GM12878 (cell line): ENCODE measurements around the gene RAB43. TPM values are rescaled to one million over a fixed set of nuclear protein-coding genes. Genes with fewer than 3 reads are reported as not detected.

Source experiments
- ATAC-seq: fragments of 200-7000 bp; cut with Tn5 transposase; 3 replicates; pipeline ENCODE4 v1.9.1; 2020; ENCODE audit warnings: mild to moderate bottlenecking, moderate library complexity
- BruUV-seq: library from RNA; stranded (reverse); fragments of 400-500 nt; replicated peaks from 2 replicates; lab custom pipeline; 2021; lab: Mats Ljungman, UMichigan
- CTCF ChIA-PET: fragments of 300-600 bp; sonication (Branson Sonifier 250); formaldehyde crosslinking; extraction: SDS; loops from one replicate; lab custom pipeline; 2021; ENCODE audit warnings: inconsistent platforms; lab: Yijun Ruan, JAX
- POLR2A ChIA-PET: fragments of 350-600 bp; formaldehyde crosslinking; extraction: SDS; loops from one replicate; lab custom pipeline; 2021; ENCODE audit warnings: inconsistent platforms; lab: Charles Lee
- RAD21 ChIA-PET: fragments of 300-600 bp; sonication (Branson Sonifier 250); formaldehyde crosslinking; loops from one replicate; lab custom pipeline; 2023; ENCODE audit warnings: antibody characterized with exemption; ENCODE audit not compliant: unreplicated experiment; lab: Charles Lee
- SMC1A ChIA-PET: fragments of 300-600 bp; sonication (Branson Sonifier 250); formaldehyde crosslinking; loops from one replicate; lab custom pipeline; 2023; ENCODE audit not compliant: unreplicated experiment, uncharacterized antibody; lab: Charles Lee
- DNase-seq: peaks from one replicate; pipeline ENCODE4 v3.0.0-alpha.2; 2011; ENCODE audit warnings: low read depth, low spot score
- FAIRE-seq: peaks from 3 replicates; lab custom pipeline; 2011; peaks lifted over from hg19 to GRCh38; lab: Jason Lieb, UNC
- H2AFZ ChIP-seq: 2 replicates; pipeline ENCODE4 v1.6.0; 2011; ENCODE audit warnings: low read depth, low read length, control low read depth; ENCODE audit not compliant: control insufficient read depth
- H3K27ac ChIP-seq: 2 replicates; pipeline ENCODE4 v1.5.1; 2011; ENCODE audit warnings: control low read depth; ENCODE audit not compliant: control insufficient read depth, insufficient read depth
- H3K27me3 ChIP-seq, 2 experiments: replicated peaks in 1 of 2; 2 replicates each; pipeline versions ENCODE4 v1.6.0 to v1.6.1; 2011; ENCODE audit warnings: low read length in 1 of 2; ENCODE audit not compliant: control insufficient read depth in 2 of 2, insufficient read depth in 2 of 2
- H3K36me3 ChIP-seq, 2 experiments: 2 replicates each; pipeline ENCODE4 v1.5.1; 2011; ENCODE audit warnings: low read length in 1 of 2; ENCODE audit not compliant: control insufficient read depth in 2 of 2, insufficient read depth in 2 of 2
- H3K4me1 ChIP-seq: 2 replicates; pipeline ENCODE4 v1.6.1; 2011; ENCODE audit warnings: mild to moderate bottlenecking, low read length, moderate library complexity, mixed read lengths; ENCODE audit not compliant: control insufficient read depth, insufficient read depth
- H3K4me2 ChIP-seq: 2 replicates; pipeline ENCODE4 v1.6.0; 2011; ENCODE audit warnings: control low read depth; ENCODE audit not compliant: control insufficient read depth, insufficient read depth
- H3K4me3 ChIP-seq: fragments of 200-600 bp; sonication (generic); 2 replicates; pipeline ENCODE4 v1.5.1; 2016
- H3K79me2 ChIP-seq: 2 replicates; pipeline ENCODE4 v1.6.0; 2011; ENCODE audit warnings: low read length; ENCODE audit not compliant: control insufficient read depth, insufficient read depth
- H3K9ac ChIP-seq: 2 replicates; pipeline ENCODE4 v1.8.0; 2011; ENCODE audit warnings: low read length, control low read depth, mixed read lengths; ENCODE audit not compliant: control insufficient read depth, insufficient read depth
- H3K9me3 ChIP-seq: replicated peaks from 3 replicates; pipeline ENCODE4 v1.5.1; 2011; ENCODE audit warnings: mild to moderate bottlenecking, low read length; ENCODE audit not compliant: control insufficient read depth, insufficient read depth
- H4K20me1 ChIP-seq: 2 replicates; pipeline ENCODE4 v1.6.0; 2011; ENCODE audit not compliant: control insufficient read depth, insufficient read depth
- CTCF ChIP-seq, 3 experiments: IDR thresholded peaks in 2 of 3; conservative IDR thresholded peaks in 1 of 3; 2 replicates each; pipeline ENCODE4 v1.5.1; 2011; ENCODE audit warnings: low read depth in 3 of 3, low read length in 3 of 3, mild to moderate bottlenecking in 3 of 3, control low read depth in 2 of 3, moderate library complexity in 2 of 3, inconsistent platforms in 1 of 3, mixed read lengths in 1 of 3; ENCODE audit not compliant: control insufficient read depth in 2 of 3, insufficient read depth in 1 of 3; ENCODE audit errors: extremely low read depth in 1 of 3
- DPF2 ChIP-seq: fragments of 450-650 bp; IDR thresholded peaks from 2 replicates; pipeline ENCODE4 v1.6.1; 2017; ENCODE audit warnings: mild to moderate bottlenecking
- EP300 ChIP-seq, 2 experiments: fragments of 150-350 bp in 1 of 2; IDR thresholded peaks; 2 replicates each; pipeline ENCODE4 v1.6.1; 2011 to 2012; ENCODE audit warnings: low read depth in 2 of 2, low read length in 2 of 2, borderline replicate concordance in 1 of 2, improper control_type of control experiment in 1 of 2, inconsistent platforms in 1 of 2; ENCODE audit not compliant: control insufficient read depth in 1 of 2
- FOXM1 ChIP-seq: IDR thresholded peaks from 2 replicates; pipeline ENCODE4 v1.6.1; 2012; ENCODE audit warnings: low read depth, mild to moderate bottlenecking, inconsistent platforms, low read length, moderate library complexity
- HDGF ChIP-seq: fragments of 450-650 bp; IDR thresholded peaks from 2 replicates; pipeline ENCODE4 v1.6.1; 2016; ENCODE audit warnings: antibody characterized with exemption
- KAT2A ChIP-seq: conservative IDR thresholded peaks from 2 replicates; pipeline ENCODE4 v1.6.1; 2011; ENCODE audit warnings: low read depth, low read length; ENCODE audit not compliant: control insufficient read depth
- PRDM15 ChIP-seq: fragments of 450-650 bp; formaldehyde crosslinking; IDR thresholded peaks from 2 replicates; pipeline ENCODE4 v1.4.0; 2020; ENCODE audit warnings: mild to moderate bottlenecking, moderate library complexity
- SMAD5 ChIP-seq: IDR thresholded peaks from 2 replicates; pipeline ENCODE4 v1.6.1; 2016; ENCODE audit warnings: antibody characterized with exemption, low read depth
- WGBS: methylation state at CpG from one replicate; pipeline ENCODE4 v1.1.6; 2016; ENCODE audit warnings: low lambda C conversion rate; ENCODE audit not compliant: insufficient replicate concordance, insufficient coverage; ENCODE audit errors: missing lambda C conversion rate; 5-methylcytosine and 5-hydroxymethylcytosine counted together
- in situ Hi-C: fragments of 300-500 bp; cut with MboI; formaldehyde crosslinking; loops from 9 replicates; pipeline ENCODE4 v1.14.3; 2018; ENCODE audit warnings: mixed read lengths
- intact Hi-C: fragments of 100-400 bp; cut with micrococcal nuclease; formaldehyde crosslinking; loops from one replicate; pipeline ENCODE4 v1.14.2; 2022; ENCODE audit not compliant: unreplicated experiment
- polyA plus RNA-seq, 11 experiments: library from polyadenylated mRNA; depleted of rRNA in 4 of 11; unstranded in 6 of 11; stranded (reverse) in 5 of 11; fragments of >200 nt; fragmentation: Nextera tagmentation in 4 of 11; fragmentation: Illumina TruSeq in 1 of 11; extraction: Ambion mirVana in 4 of 11; extraction: Trizol in 1 of 11; gene quantifications; 1 replicate in 1 of 11; 2 replicates in 10 of 11; pipeline versions ENCODE4 v1.2.1 to v1.2.3, GENCODE V29; 2011 to 2016; ENCODE audit warnings: inconsistent platforms in 2 of 11, missing spikeins in 2 of 11, low read depth in 1 of 11
- total RNA-seq, 4 experiments: library from RNA; depleted of rRNA in 3 of 4; stranded (reverse); fragments of >200 nt in 3 of 4; fragmentation: Illumina TruSeq in 1 of 4; extraction: Trizol in 1 of 4; gene quantifications; 2 replicates each; pipeline versions ENCODE4 v1.2.1 to v1.2.3, GENCODE V29; 2013 to 2021
- TF ChIP-seq, protein P1 (sequence below): fragments of 450-650 bp; formaldehyde crosslinking; IDR thresholded peaks from 2 replicates; pipeline ENCODE4 v1.5.0; 2022; ENCODE audit warnings: mild to moderate bottlenecking, missing genetic modification characterization
- TF ChIP-seq, protein P2 (sequence below): IDR thresholded peaks from 2 replicates; pipeline ENCODE4 v1.6.1; 2011; ENCODE audit warnings: borderline replicate concordance, low read depth, mild to moderate bottlenecking, moderate library complexity, mixed read lengths, low read length; ENCODE audit not compliant: insufficient read depth; ENCODE audit errors: extremely low read length

RAB43 gene
- total and polyA plus RNA-seq, 10 of the 15 experiments (the other 5 are each of a cell fraction or from before 2014, with no cell fraction given): 0.08 to 14.0 (median 4.0) TPM

DNA sequence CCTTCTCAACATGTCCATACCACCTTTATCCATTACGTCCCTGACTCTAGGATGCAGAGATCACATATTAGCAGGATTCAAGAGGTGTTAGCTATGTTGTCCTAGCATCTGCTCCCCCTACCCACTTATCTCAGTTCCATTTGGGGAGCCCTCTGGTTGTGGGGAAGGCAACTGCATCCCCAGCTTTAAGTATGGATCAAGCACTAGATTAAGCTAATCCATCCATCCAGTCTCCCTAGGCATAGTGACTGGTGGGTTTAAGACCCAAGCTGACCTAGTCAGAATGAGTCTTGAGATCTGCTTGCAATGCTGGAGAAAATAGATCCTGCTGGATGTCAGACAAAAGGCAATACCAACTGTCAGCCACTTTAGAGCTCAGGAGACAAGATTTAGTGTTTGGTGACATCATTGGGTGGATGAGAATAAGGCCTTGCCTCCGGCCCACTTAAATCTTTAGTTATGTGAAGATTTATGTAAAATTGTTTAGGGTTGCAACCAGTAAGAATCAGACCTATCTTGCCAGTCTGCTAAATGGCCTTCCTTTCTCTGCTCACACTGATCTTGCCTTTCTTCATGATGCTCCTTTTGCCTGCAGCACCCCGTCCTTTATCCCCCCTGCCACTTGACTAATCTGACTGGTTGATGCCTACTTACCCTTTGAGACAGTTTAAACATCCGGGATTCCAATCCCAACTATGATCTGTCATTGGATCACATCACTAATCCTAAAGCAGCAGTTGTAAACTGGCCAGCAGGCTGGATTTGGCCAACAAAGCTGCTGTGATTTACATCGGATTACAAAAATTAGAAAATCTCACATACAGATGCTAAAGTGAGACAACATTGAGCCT is 41.4 kb upstream of the RAB43 start:
- WGBS: 55% methylated on average over 5 of the region's 5 CpGs
- Histone ChIP-seq H3K27ac (no peak overlapping the region), H3K9ac (no peak overlapping the region), H2AFZ (no peak overlapping the region), H3K36me3 (peaks cover 3 to 18% of the 10 kb centered on the region in 2 experiments), H3K4me3 (no peak overlapping the region), H3K27me3 (no peaks in the 10 kb centered on the region), H3K4me2 (no peak overlapping the region), H3K9me3 (no peaks in the 10 kb centered on the region), H4K20me1 (no peaks in the 10 kb centered on the region), H3K4me1 (peaks cover 4% of the 10 kb centered on the region), H3K79me2 (peaks cover 24% of the 10 kb centered on the region)
- ChIA-PET POLR2A (interaction anchor here (0.7 to 2.7 kb wide), 7 partner anchors 11 to 153 kb away, joined by 3 to 17 read pairs (median 6); partner anchors contain the start of gene COPG1), CTCF (interaction anchor here (0.6 to 3.6 kb wide), 15 partner anchors 9 to 483 kb away, joined by 3 to 36 read pairs (median 6); partner anchors contain the start of genes CNBP and COPG1), RAD21 (interaction anchor here (1.1 to 3.0 kb wide), 10 partner anchors 18 to 284 kb away, joined by 3 to 29 read pairs (median 5); partner anchors contain the start of gene COPG1), SMC1A (interaction anchor here (0.7 to 2.4 kb wide), 14 partner anchors 11 to 192 kb away, joined by 3 to 33 read pairs (median 6); partner anchors contain the start of genes COPG1 and RAB43)
- intact Hi-C loops: no loop called here
- ATAC-seq (0 out of 3 replicates have a peak, but pooled peaks have one; percentile 6), FAIRE-seq (no peak), DNase-seq (no peak)
- in situ Hi-C loops: no loop called here
- BruUV-seq: no TSS peak
- TF ChIP-seq, protein P1, sequence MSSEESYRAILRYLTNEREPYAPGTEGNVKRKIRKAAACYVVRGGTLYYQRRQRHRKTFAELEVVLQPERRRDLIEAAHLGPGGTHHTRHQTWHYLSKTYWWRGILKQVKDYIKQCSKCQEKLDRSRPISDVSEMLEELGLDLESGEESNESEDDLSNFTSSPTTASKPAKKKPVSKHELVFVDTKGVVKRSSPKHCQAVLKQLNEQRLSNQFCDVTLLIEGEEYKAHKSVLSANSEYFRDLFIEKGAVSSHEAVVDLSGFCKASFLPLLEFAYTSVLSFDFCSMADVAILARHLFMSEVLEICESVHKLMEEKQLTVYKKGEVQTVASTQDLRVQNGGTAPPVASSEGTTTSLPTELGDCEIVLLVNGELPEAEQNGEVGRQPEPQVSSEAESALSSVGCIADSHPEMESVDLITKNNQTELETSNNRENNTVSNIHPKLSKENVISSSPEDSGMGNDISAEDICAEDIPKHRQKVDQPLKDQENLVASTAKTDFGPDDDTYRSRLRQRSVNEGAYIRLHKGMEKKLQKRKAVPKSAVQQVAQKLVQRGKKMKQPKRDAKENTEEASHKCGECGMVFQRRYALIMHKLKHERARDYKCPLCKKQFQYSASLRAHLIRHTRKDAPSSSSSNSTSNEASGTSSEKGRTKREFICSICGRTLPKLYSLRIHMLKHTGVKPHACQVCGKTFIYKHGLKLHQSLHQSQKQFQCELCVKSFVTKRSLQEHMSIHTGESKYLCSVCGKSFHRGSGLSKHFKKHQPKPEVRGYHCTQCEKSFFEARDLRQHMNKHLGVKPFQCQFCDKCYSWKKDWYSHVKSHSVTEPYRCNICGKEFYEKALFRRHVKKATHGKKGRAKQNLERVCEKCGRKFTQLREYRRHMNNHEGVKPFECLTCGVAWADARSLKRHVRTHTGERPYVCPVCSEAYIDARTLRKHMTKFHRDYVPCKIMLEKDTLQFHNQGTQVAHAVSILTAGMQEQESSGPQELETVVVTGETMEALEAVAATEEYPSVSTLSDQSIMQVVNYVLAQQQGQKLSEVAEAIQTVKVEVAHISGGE (CRISPR knock-in tag): no peak
- TF ChIP-seq, protein P2, sequence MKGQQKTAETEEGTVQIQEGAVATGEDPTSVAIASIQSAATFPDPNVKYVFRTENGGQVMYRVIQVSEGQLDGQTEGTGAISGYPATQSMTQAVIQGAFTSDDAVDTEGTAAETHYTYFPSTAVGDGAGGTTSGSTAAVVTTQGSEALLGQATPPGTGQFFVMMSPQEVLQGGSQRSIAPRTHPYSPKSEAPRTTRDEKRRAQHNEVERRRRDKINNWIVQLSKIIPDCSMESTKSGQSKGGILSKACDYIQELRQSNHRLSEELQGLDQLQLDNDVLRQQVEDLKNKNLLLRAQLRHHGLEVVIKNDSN: no peak
- no peak for TF ChIP-seq HDGF
- no peak for TF ChIP-seq PRDM15 (CRISPR knock-in tag)
- no peak for TF ChIP-seq DPF2
- peak; percentile 16 to 42 (median 18); a peak in 4 of 6 replicates for TF ChIP-seq CTCF (IDR thresholded peaks at IDR 0.05 in 2 of 3, conservative IDR thresholded peaks at IDR 0.05 in 1 of 3; ENCODE audit: control insufficient read depth in 2 of 3, extremely low read depth in 1 of 3, insufficient read depth in 1 of 3, low read depth in 3 of 3, low read length in 3 of 3)
- peak; percentile 30; the same call in 1 of the 2 replicates for TF ChIP-seq FOXM1
- TF ChIP-seq KAT2A: no peak
- no peak for TF ChIP-seq SMAD5
- no peak for TF ChIP-seq EP300 (IDR thresholded peaks at IDR 0.05; ENCODE audit: borderline replicate concordance in 1 of 2, control insufficient read depth in 1 of 2, low read depth in 2 of 2, low read length in 2 of 2)
